ENCODE measurements around the gene GALNT10. TPM values are rescaled to one million over a fixed set of nuclear protein-coding genes. Genes with fewer than 3 reads are reported as not detected.
A peak's percentile ranks its signal among the peaks of the same experiment; 100 is the strongest.

GALNT10 gene
- total and polyA plus RNA-seq, 2 experiments from 2014 or later, result 43.0 to 45.9 TPM

DNA sequence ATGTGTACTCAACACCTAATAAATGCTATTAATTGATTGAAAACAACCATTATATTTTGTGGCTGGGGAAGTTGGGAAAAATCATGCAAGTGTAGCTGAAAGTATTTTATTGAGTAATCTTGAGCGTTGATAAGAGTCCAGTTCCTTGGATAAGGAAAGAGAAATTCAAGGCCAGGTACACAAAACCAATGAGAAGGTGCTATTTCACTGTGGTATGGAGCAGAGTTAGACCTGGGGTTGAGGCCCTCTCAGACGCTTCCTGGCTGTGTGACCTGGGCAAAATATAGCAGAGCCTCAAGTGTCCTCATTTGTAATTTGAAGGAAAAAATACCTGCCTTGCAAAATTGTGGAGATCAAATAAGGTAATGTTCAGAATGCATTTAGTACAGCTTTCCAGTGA is 50.1 kb downstream of the GALNT10 start:
- H3K4me3 ChIP-seq, result no peak overlapping the region
- no peak overlapping the region for H3K4me2 ChIP-seq
- no peak for TF ChIP-seq EZH2phosphoT487 (IDR thresholded peaks at IDR 0.05; ENCODE audit: low read depth, severe bottlenecking, unreplicated experiment)
- no peak for TF ChIP-seq CTCF (IDR thresholded peaks at IDR 0.05; ENCODE audit: poor library complexity)
- no peak for TF ChIP-seq EZH2 (IDR thresholded peaks at IDR 0.05; ENCODE audit: borderline replicate concordance)
- no peaks in the 10 kb centered on the region for H3K9me3 ChIP-seq (ENCODE audit: low read depth)
- DNase-seq (ENCODE audit: low spot score), result no peak
- peak overlapping the region; percentile 8 for H3K27ac ChIP-seq
- no peaks in the 10 kb centered on the region for H3K27me3 ChIP-seq
- H3K79me2 ChIP-seq, result peaks cover 5% of the 10 kb centered on the region
- no peaks in the 10 kb centered on the region for H4K20me1 ChIP-seq (ENCODE audit: insufficient read depth, poor library complexity, severe bottlenecking)
- 68% methylated on average over 2 of the region's 2 CpGs for WGBS (ENCODE audit: low lambda C conversion rate, missing lambda C conversion rate)
- H3K9me2 ChIP-seq (replicated peaks; ENCODE audit: insufficient read depth), result no peaks in the 10 kb centered on the region
- no peak overlapping the region for H2AFZ ChIP-seq
- no peaks in the 10 kb centered on the region for H3K36me3 ChIP-seq (replicated peaks; ENCODE audit: insufficient read depth, low read depth)
- H3K4me1 ChIP-seq (ENCODE audit: insufficient read depth), result peaks cover 27% of the 10 kb centered on the region

- H2AFZ ChIP-seq, result no peak overlapping the region
- WGBS (ENCODE audit: low lambda C conversion rate, missing lambda C conversion rate), result 64% methylated on average over 4 of the region's 4 CpGs
- H3K4me2 ChIP-seq, result no peak overlapping the region
- no peaks in the 10 kb centered on the region for H3K36me3 ChIP-seq (replicated peaks; ENCODE audit: insufficient read depth, low read depth)
- no peaks in the 10 kb centered on the region for H3K9me3 ChIP-seq (ENCODE audit: low read depth)
- peaks cover 5% of the 10 kb centered on the region for H3K79me2 ChIP-seq
- DNase-seq (ENCODE audit: low spot score), result no peak
- H3K4me1 ChIP-seq (ENCODE audit: insufficient read depth), result peaks cover 27% of the 10 kb centered on the region
- no peaks in the 10 kb centered on the region for H3K9me2 ChIP-seq (replicated peaks; ENCODE audit: insufficient read depth)
- no peaks in the 10 kb centered on the region for H3K27me3 ChIP-seq
- H3K27ac ChIP-seq, result peak overlapping the region; percentile 8
- H3K4me3 ChIP-seq, result no peak overlapping the region
- no peaks in the 10 kb centered on the region for H4K20me1 ChIP-seq (ENCODE audit: insufficient read depth, poor library complexity, severe bottlenecking)
- TF ChIP-seq CTCF (IDR thresholded peaks at IDR 0.05; ENCODE audit: poor library complexity), result no peak
- no peak for TF ChIP-seq EZH2phosphoT487 (IDR thresholded peaks at IDR 0.05; ENCODE audit: low read depth, severe bottlenecking, unreplicated experiment)
- no peak for TF ChIP-seq EZH2 (IDR thresholded peaks at IDR 0.05; ENCODE audit: borderline replicate concordance)
Measured at GRCh38 chr5:154241021-154241420, 50.5 kb downstream of the GALNT10 start.

- H3K4me2 ChIP-seq, result no peak overlapping the region
- peaks cover 27% of the 10 kb centered on the region for H3K4me1 ChIP-seq (ENCODE audit: insufficient read depth)
- H3K27me3 ChIP-seq, result no peaks in the 10 kb centered on the region
- no peak for DNase-seq (ENCODE audit: low spot score)
- H3K27ac ChIP-seq, result no peak overlapping the region
- peaks cover 5% of the 10 kb centered on the region for H3K79me2 ChIP-seq
- no peaks in the 10 kb centered on the region for H3K9me3 ChIP-seq (ENCODE audit: low read depth)
- H3K9me2 ChIP-seq (replicated peaks; ENCODE audit: insufficient read depth), result no peaks in the 10 kb centered on the region
- H3K4me3 ChIP-seq, result no peak overlapping the region
- no peak for TF ChIP-seq EZH2 (IDR thresholded peaks at IDR 0.05; ENCODE audit: borderline replicate concordance)
- TF ChIP-seq EZH2phosphoT487 (IDR thresholded peaks at IDR 0.05; ENCODE audit: low read depth, severe bottlenecking, unreplicated experiment), result no peak
- TF ChIP-seq CTCF (IDR thresholded peaks at IDR 0.05; ENCODE audit: poor library complexity), result no peak
- no peak overlapping the region for H2AFZ ChIP-seq
- no peaks in the 10 kb centered on the region for H4K20me1 ChIP-seq (ENCODE audit: insufficient read depth, poor library complexity, severe bottlenecking)
- WGBS (ENCODE audit: low lambda C conversion rate, missing lambda C conversion rate), result 68% methylated on average over 1 of the region's 1 CpG
- H3K36me3 ChIP-seq (replicated peaks; ENCODE audit: insufficient read depth, low read depth), result no peaks in the 10 kb centered on the region
Measured at GRCh38 chr5:154242442-154242841, 51.9 kb downstream of the GALNT10 start.

GRCh38 chr5:154242964-154243376 is 52.4 kb downstream of the GALNT10 start:
- no peaks in the 10 kb centered on the region for H3K27me3 ChIP-seq
- WGBS (ENCODE audit: low lambda C conversion rate, missing lambda C conversion rate), result 9% methylated on average over 1 of the region's 1 CpG
- no peak for DNase-seq (ENCODE audit: low spot score)
- peaks cover 5% of the 10 kb centered on the region for H3K79me2 ChIP-seq
- no peaks in the 10 kb centered on the region for H4K20me1 ChIP-seq (ENCODE audit: insufficient read depth, poor library complexity, severe bottlenecking)
- no peak overlapping the region for H3K27ac ChIP-seq
- peaks cover 27% of the 10 kb centered on the region for H3K4me1 ChIP-seq (ENCODE audit: insufficient read depth)
- no peak overlapping the region for H2AFZ ChIP-seq
- no peak for TF ChIP-seq CTCF (IDR thresholded peaks at IDR 0.05; ENCODE audit: poor library complexity)
- TF ChIP-seq EZH2phosphoT487 (IDR thresholded peaks at IDR 0.05; ENCODE audit: low read depth, severe bottlenecking, unreplicated experiment), result no peak
- no peak for TF ChIP-seq EZH2 (IDR thresholded peaks at IDR 0.05; ENCODE audit: borderline replicate concordance)
- H3K9me3 ChIP-seq (ENCODE audit: low read depth), result no peaks in the 10 kb centered on the region
- H3K4me3 ChIP-seq, result no peak overlapping the region
- H3K9me2 ChIP-seq (replicated peaks; ENCODE audit: insufficient read depth), result no peaks in the 10 kb centered on the region
- no peaks in the 10 kb centered on the region for H3K36me3 ChIP-seq (replicated peaks; ENCODE audit: insufficient read depth, low read depth)
- no peak overlapping the region for H3K4me2 ChIP-seq
